GM06990 (cell line): ENCODE data around the gene ADAMTS14.

Source experiments
- DNase-seq: peaks from one replicate; pipeline ENCODE4 v3.0.0-alpha.2; 2011; ENCODE audit not compliant: insufficient read length; ENCODE audit errors: extremely low read depth
- H3K27me3 ChIP-seq: replicated peaks from 2 replicates; pipeline ENCODE4 v1.6.0; 2011; ENCODE audit warnings: low read length; ENCODE audit not compliant: control insufficient read depth, insufficient read depth
- H3K36me3 ChIP-seq: 2 replicates; pipeline ENCODE4 v1.5.1; 2011; ENCODE audit warnings: low read length; ENCODE audit not compliant: control insufficient read depth, insufficient read depth
- H3K4me3 ChIP-seq: replicated peaks from 2 replicates; pipeline ENCODE4 v1.5.1; 2011; ENCODE audit warnings: low read depth, mild to moderate bottlenecking, control low read depth, low read length
- TF ChIP-seq, protein P1 (sequence below): IDR thresholded peaks from 2 replicates; pipeline ENCODE4 v1.5.1; 2011; ENCODE audit warnings: low read length, control low read depth, mild to moderate bottlenecking, inconsistent platforms; ENCODE audit not compliant: insufficient read depth, poor library complexity, severe bottlenecking

Gene ADAMTS14

DNA sequence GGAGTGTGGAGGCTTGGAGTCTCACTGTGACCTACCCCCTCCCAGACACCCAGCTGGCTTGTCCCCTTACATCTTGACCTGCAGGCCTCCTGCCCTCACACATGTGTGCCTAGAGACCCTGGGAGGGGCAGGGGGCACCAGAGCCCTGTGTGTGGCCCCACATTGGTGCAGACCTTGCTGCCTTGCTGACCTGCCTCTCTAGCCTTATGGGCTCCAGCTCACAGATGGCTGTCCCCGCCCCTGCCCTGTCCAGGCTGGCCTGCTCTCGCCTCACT lies 9.4 kb downstream of the ADAMTS14 start:
- TF ChIP-seq, protein P1, sequence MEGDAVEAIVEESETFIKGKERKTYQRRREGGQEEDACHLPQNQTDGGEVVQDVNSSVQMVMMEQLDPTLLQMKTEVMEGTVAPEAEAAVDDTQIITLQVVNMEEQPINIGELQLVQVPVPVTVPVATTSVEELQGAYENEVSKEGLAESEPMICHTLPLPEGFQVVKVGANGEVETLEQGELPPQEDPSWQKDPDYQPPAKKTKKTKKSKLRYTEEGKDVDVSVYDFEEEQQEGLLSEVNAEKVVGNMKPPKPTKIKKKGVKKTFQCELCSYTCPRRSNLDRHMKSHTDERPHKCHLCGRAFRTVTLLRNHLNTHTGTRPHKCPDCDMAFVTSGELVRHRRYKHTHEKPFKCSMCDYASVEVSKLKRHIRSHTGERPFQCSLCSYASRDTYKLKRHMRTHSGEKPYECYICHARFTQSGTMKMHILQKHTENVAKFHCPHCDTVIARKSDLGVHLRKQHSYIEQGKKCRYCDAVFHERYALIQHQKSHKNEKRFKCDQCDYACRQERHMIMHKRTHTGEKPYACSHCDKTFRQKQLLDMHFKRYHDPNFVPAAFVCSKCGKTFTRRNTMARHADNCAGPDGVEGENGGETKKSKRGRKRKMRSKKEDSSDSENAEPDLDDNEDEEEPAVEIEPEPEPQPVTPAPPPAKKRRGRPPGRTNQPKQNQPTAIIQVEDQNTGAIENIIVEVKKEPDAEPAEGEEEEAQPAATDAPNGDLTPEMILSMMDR: no peak
- no peak for DNase-seq
- Histone ChIP-seq H3K36me3 (no peaks in the 10 kb centered on the region), H3K4me3 (no peak overlapping the region), H3K27me3 (no peaks in the 10 kb centered on the region)

DNA sequence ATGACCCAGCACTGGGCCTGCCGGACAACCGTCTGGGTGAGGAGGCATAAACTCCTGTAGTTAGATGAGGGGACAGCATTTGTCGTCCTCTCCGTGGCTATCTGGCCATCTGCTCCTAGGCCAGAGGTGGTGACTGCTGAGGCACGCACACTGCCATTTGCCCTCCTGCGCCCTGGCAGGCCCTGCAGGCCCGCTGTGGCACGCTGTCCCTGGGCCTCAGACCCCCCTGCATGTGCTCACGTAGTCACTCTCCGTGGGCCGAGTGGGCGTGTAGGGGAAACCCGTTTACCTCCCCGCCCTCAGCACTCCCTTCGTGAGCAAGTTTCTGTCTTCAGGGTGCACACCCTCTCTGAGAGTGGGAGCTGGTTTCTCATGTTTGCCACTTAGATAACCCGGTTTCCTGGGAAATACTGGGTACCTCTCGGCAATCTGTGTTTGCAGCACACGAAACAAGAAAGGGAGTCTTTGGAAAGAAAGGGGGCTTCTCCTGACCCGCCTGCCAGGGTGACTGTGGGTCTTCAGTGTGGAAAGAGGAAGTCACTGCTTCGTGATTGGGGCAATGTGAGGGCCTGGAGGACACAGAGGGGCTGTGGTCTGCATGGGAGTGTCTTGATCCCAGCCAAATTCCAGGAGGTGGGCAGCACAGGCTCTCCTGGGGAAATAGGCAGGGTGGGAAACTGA lies 10.8 kb downstream of the ADAMTS14 start:
- Histone ChIP-seq H3K36me3 (no peaks in the 10 kb centered on the region), H3K27me3 (no peaks in the 10 kb centered on the region), H3K4me3 (no peak overlapping the region)
- TF ChIP-seq, protein P1: no peak
- DNase-seq: no peak

DNA sequence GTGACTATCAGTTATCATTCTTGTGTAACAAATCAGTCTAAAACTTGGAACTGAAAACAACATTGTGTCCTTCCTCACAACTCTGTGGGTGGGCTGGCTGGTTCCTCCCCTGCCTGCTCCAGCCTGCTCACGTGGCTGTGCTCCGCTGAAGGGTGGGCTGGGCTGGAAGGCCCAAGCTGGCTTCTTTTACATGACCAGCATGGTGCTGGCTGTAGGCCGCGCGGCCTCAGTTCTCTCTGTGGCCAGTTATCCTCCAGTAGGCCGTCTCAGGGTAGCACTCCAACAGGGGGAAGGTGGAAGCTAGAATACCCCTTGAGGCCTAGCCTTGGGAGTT lies 11.3 kb downstream of the ADAMTS14 start:
- H3K27me3 ChIP-seq: no peaks in the 10 kb centered on the region

DNA sequence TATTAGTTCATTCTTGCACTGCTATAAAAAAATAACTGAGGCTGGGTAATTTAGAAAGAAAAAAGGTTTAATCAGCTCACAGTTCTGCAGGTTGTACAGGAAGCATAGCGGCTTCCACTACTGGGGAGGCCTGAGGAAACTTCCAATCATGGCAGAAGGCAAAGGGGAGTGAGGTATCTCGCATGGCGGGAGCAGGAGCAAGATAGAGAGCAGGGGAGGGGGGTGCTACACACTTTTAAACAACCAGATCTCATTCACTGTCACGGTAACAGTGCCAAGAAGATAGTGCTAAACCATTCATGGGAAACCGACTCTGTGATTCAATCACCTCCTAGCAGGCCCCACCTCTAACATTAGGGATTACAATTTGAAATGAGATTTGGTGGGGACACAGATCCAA lies 11.6 kb downstream of the ADAMTS14 start:
- no peaks in the 10 kb centered on the region for H3K27me3 ChIP-seq
- H3K4me3 ChIP-seq: no peak overlapping the region
- DNase-seq: no peak
- no peaks in the 10 kb centered on the region for H3K36me3 ChIP-seq
- TF ChIP-seq, protein P1: no peak

More for the DNA sequence above, 11.3 kb downstream of the ADAMTS14 start:
- TF ChIP-seq, protein P1: no peak
- DNase-seq: no peak
- Histone ChIP-seq H3K36me3 (no peaks in the 10 kb centered on the region), H3K4me3 (no peak overlapping the region)

DNA sequence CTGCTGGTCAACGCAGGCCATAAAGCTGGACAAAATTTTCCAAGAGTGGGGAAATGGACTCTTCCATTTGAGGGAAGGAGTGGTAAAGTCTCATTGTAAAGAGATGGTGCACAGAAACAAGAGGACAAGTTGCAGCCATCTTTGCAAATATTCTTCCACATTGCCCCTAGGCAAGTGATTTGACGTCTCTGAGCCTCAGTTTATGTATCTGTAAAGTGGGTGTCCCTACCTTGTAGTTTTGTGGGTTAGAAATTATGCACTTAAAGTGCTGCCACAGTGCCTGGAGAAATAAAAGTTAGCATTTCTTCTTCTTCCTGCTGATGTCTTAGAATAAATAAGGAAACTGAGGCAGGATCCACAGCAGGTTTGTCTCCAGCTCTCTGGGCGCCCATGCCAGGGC lies 12.1 kb downstream of the ADAMTS14 start:
- H3K36me3 ChIP-seq: no peaks in the 10 kb centered on the region
- TF ChIP-seq, protein P1: no peak
- no peak for DNase-seq

DNA sequence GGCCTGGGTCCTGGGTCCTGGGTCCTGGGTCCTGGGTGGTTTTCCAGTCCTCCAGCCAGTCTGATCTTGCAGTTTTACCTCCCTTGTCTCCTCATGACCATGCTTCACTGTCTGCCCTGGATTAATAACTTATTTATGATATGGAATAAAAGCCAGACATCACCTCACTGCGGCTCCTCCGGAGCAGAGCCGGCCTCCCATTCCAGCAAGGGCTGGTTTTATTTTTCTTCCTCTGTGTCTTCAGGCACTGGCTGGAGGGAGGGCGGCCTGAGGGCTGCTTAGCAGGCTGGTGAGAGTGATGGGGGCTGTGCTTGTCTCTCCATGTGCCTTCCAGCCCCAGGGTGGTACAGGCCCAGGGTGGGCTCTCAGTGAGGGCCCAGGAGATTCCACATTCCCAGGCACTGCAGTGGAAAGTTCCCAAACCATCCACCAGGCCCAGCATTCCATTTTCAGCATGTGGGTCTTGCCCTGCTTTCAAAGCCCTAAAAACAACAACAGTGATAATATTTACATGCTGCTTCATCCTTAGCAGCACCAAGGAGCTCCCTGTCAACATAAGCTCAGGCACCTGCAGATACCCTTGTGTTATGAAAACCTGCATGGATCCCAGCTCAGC lies 12.6 kb downstream of the ADAMTS14 start:
- Histone ChIP-seq H3K36me3 (no peaks in the 10 kb centered on the region), H3K4me3 (no peak overlapping the region), H3K27me3 (no peaks in the 10 kb centered on the region)
- TF ChIP-seq, protein P1: no peak
- DNase-seq: no peak

More for the DNA sequence above, 12.1 kb downstream of the ADAMTS14 start:
- Histone ChIP-seq H3K27me3 (no peaks in the 10 kb centered on the region), H3K4me3 (no peak overlapping the region)
